IMR-90 (cell line): ENCODE results near the gene TIMM29. TPM values are rescaled to one million over a fixed set of nuclear protein-coding genes. Genes with fewer than 3 reads are reported as not detected.

Experiments
- ATAC-seq: fragments of 200-7000 bp; cut with Tn5 transposase; 2 replicates; pipeline ENCODE4 v1.9.1; 2020; ENCODE audit warnings: low read depth, mild to moderate bottlenecking, moderate library complexity
- BruUV-seq: library from RNA; stranded (reverse); fragments of 400-500 nt; replicated peaks from 2 replicates; lab custom pipeline; 2021; lab: Mats Ljungman, UMichigan
- CTCF ChIA-PET: fragments of 300-600 bp; formaldehyde crosslinking; extraction: SDS; loops from one replicate; lab custom pipeline; 2021; ENCODE audit warnings: antibody characterized with exemption; lab: Yijun Ruan, JAX
- POLR2A ChIA-PET: fragments of 300-600 bp; sonication (Branson Sonifier 250); formaldehyde crosslinking; loops from one replicate; lab custom pipeline; 2022; ENCODE audit warnings: antibody characterized with exemption; ENCODE audit not compliant: unreplicated experiment; lab: Charles Lee
- DNase-seq: peaks from one replicate; pipeline ENCODE4 v3.0.0; 2013
- H2AFZ ChIP-seq: replicated peaks from 2 replicates; pipeline ENCODE3; 2013; ENCODE audit warnings: low read length, mild to moderate bottlenecking; ENCODE audit not compliant: poor library complexity
- H2AK5ac ChIP-seq: 2 replicates; pipeline ENCODE4 v1.6.1; 2013; ENCODE audit warnings: low read depth, low read length, inconsistent platforms
- H2AK9ac ChIP-seq: replicated peaks from 2 replicates; pipeline ENCODE3; 2013; ENCODE audit warnings: mild to moderate bottlenecking, low read depth, low read length, moderate library complexity; ENCODE audit not compliant: poor library complexity
- H2BK120ac ChIP-seq: 2 replicates; pipeline ENCODE4 v1.6.1; 2013; ENCODE audit warnings: low read depth, low read length, inconsistent platforms
- H2BK15ac ChIP-seq: 3 replicates; pipeline ENCODE4 v1.6.1; 2013; ENCODE audit warnings: low read depth, low read length, inconsistent platforms
- H2BK20ac ChIP-seq: 2 replicates; pipeline ENCODE4 v1.6.1; 2013; ENCODE audit warnings: low read depth, mild to moderate bottlenecking, inconsistent platforms, low read length, moderate library complexity
- H2BK5ac ChIP-seq: 2 replicates; pipeline ENCODE4 v1.6.1; 2013; ENCODE audit warnings: mild to moderate bottlenecking, low read depth, low read length, inconsistent platforms; ENCODE audit not compliant: poor library complexity, severe bottlenecking
- H3K14ac ChIP-seq: replicated peaks from 2 replicates; pipeline ENCODE4 v1.6.1; 2013; ENCODE audit warnings: low read depth, low read length, inconsistent platforms
- H3K18ac ChIP-seq: 2 replicates; pipeline ENCODE4 v1.6.1; 2013; ENCODE audit warnings: low read depth, low read length, control low read depth
- H3K23ac ChIP-seq: 2 replicates; pipeline ENCODE4 v1.6.1; 2013; ENCODE audit warnings: low read depth, low read length, inconsistent platforms
- H3K27ac ChIP-seq: 2 replicates; pipeline ENCODE4 v1.5.1; 2013; ENCODE audit warnings: mild to moderate bottlenecking, control low read depth, low read length; ENCODE audit not compliant: insufficient read depth
- H3K27me3 ChIP-seq: 2 replicates; pipeline ENCODE4 v1.6.1; 2013; ENCODE audit warnings: low read length; ENCODE audit not compliant: control insufficient read depth, insufficient read depth
- H3K36me3 ChIP-seq: 2 replicates; pipeline ENCODE4 v1.6.1; 2013; ENCODE audit warnings: low read length, mixed read lengths; ENCODE audit not compliant: control insufficient read depth, insufficient read depth
- H3K4ac ChIP-seq: 2 replicates; pipeline ENCODE4 v1.6.1; 2013; ENCODE audit warnings: low read depth, low read length, inconsistent platforms
- H3K4me1 ChIP-seq: 2 replicates; pipeline ENCODE4 v1.6.1; 2013; ENCODE audit warnings: low read length, mixed read lengths; ENCODE audit not compliant: control insufficient read depth, insufficient read depth
- H3K4me2 ChIP-seq: 2 replicates; pipeline ENCODE4 v1.6.1; 2013; ENCODE audit warnings: low read depth, mild to moderate bottlenecking, control low read depth, low read length, moderate library complexity
- H3K4me3 ChIP-seq: 2 replicates; pipeline ENCODE4 v1.5.1; 2013; ENCODE audit warnings: low read depth, mild to moderate bottlenecking, control low read depth, low read length, moderate library complexity; ENCODE audit not compliant: insufficient read depth
- H3K56ac ChIP-seq: 2 replicates; pipeline ENCODE4 v1.6.1; 2013; ENCODE audit warnings: low read length, inconsistent platforms; ENCODE audit not compliant: insufficient read depth; ENCODE audit errors: extremely low read depth
- H3K79me1 ChIP-seq, 2 experiments: 2 replicates each; pipeline ENCODE4 v1.6.1; 2013; ENCODE audit warnings: low read length in 2 of 2, inconsistent platforms in 1 of 2, low read depth in 1 of 2
- H3K9ac ChIP-seq: 2 replicates; pipeline ENCODE4 v1.6.1; 2013; ENCODE audit warnings: low read depth, low read length, control low read depth
- H3K9me1 ChIP-seq: 2 replicates; pipeline ENCODE4 v1.6.1; 2013; ENCODE audit warnings: low read length, inconsistent platforms; ENCODE audit not compliant: insufficient read depth
- H3K9me3 ChIP-seq: 2 replicates; pipeline ENCODE4 v1.6.1; 2013; ENCODE audit warnings: low read length; ENCODE audit not compliant: control insufficient read depth, insufficient read depth
- H4K20me1 ChIP-seq: 2 replicates; pipeline ENCODE4 v1.6.1; 2013; ENCODE audit warnings: low read length, inconsistent platforms; ENCODE audit not compliant: insufficient read depth
- H4K5ac ChIP-seq: 2 replicates; pipeline ENCODE4 v1.6.1; 2013; ENCODE audit warnings: mild to moderate bottlenecking, low read depth, low read length, control low read depth
- H4K8ac ChIP-seq, 2 experiments: 2 replicates each; pipeline ENCODE4 v1.6.1; 2013; ENCODE audit warnings: low read depth in 2 of 2, low read length in 2 of 2, control low read depth in 1 of 2, inconsistent platforms in 1 of 2
- H4K91ac ChIP-seq: 2 replicates; pipeline ENCODE4 v1.6.1; 2013; ENCODE audit warnings: low read depth, low read length, inconsistent platforms; ENCODE audit not compliant: insufficient read depth
- CEBPB ChIP-seq: IDR thresholded peaks from 2 replicates; pipeline ENCODE4 v1.6.1; 2012; ENCODE audit warnings: low read depth, low read length, improper control_type of control experiment
- POLR2A ChIP-seq: IDR thresholded peaks from 2 replicates; pipeline ENCODE4 v1.6.1; 2012; ENCODE audit warnings: mild to moderate bottlenecking, low read depth, low read length
- RAD21 ChIP-seq: IDR thresholded peaks from 2 replicates; pipeline ENCODE4 v1.6.1; 2012; ENCODE audit warnings: low read length, improper control_type of control experiment
- WGBS, 2 experiments: methylation state at CpG; one replicate each; pipeline versions ENCODE4 v1.1.5 to v1.1.7; 2013; ENCODE audit warnings: missing lambda C conversion rate in 2 of 2; ENCODE audit not compliant: insufficient read length in 1 of 2; ENCODE audit errors: extremely low coverage in 2 of 2; 5-methylcytosine and 5-hydroxymethylcytosine counted together
- dilution Hi-C: fragments of 300-500 bp; cut with HindIII; formaldehyde crosslinking; loops from one replicate; pipeline ENCODE4 v1.14.3; 2018; ENCODE audit warnings: low sequenced_read_pairs; ENCODE audit not compliant: unreplicated experiment
- in situ Hi-C: fragments of 300-500 bp; cut with MboI; formaldehyde crosslinking; loops from 3 replicates; pipeline ENCODE4 v1.14.3; 2019; ENCODE audit warnings: low sequenced_read_pairs, inconsistent platforms, mixed read lengths
- intact Hi-C: fragments of 100-400 bp; cut with micrococcal nuclease; formaldehyde crosslinking; loops from 2 replicates; pipeline ENCODE4 v1.10.0; 2022
- polyA plus RNA-seq, 3 experiments: library from polyadenylated mRNA; depleted of rRNA; stranded (reverse); fragments of >200 nt; gene quantifications; 2 replicates each; pipeline ENCODE4 v1.2.3, GENCODE V29; 2012; ENCODE audit warnings: low replicate concordance in 1 of 3
- total RNA-seq: library from RNA; depleted of rRNA; stranded (reverse); fragments of >200 nt; gene quantifications from 2 replicates; pipeline ENCODE4 v1.2.3, GENCODE V29; 2012
- TF ChIP-seq, protein P1 (sequence below): conservative IDR thresholded peaks from 2 replicates; pipeline ENCODE4 v1.5.1; 2012; ENCODE audit warnings: mild to moderate bottlenecking, low read depth, low read length, improper control_type of control experiment

TIMM29 gene
- total and polyA plus RNA-seq, 2 of the 4 experiments (the other 2 are of a cell fraction), result 9.3 to 13.4 TPM

DNA sequence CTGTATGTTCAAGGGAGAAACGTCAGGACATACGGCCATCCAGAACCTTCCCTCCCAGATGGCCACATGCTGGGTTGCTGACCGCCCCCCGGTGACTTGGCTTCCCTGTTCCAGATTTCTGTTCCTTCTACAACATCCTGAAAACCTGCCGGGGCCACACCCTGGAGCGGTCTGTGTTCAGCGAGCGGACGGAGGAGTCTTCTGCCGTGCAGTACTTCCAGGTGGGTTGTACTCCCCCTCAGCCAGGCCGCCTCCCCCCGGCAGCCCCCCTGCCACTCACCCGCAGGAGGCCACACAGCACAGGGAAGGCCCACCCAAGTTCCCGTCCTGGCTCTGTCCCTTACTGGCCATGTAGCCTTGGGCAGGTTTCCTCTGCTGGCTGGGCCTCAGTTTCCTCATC is 20.7 kb upstream of the TIMM29 start:
- H2BK15ac ChIP-seq, result no peak overlapping the region
- H3K14ac ChIP-seq, result no peak overlapping the region
- H2BK20ac ChIP-seq, result no peak overlapping the region
- no peak overlapping the region for H2AFZ ChIP-seq
- H2AK9ac ChIP-seq, result no peak overlapping the region
- no peak overlapping the region for H3K18ac ChIP-seq
- no peak overlapping the region for H3K4me3 ChIP-seq
- H3K79me1 ChIP-seq, result peaks cover 21 to 48% of the 10 kb centered on the region in 2 experiments
- no peak overlapping the region for H4K91ac ChIP-seq
- no peak overlapping the region for H2BK5ac ChIP-seq
- no peak for DNase-seq
- TF ChIP-seq, protein P1, sequence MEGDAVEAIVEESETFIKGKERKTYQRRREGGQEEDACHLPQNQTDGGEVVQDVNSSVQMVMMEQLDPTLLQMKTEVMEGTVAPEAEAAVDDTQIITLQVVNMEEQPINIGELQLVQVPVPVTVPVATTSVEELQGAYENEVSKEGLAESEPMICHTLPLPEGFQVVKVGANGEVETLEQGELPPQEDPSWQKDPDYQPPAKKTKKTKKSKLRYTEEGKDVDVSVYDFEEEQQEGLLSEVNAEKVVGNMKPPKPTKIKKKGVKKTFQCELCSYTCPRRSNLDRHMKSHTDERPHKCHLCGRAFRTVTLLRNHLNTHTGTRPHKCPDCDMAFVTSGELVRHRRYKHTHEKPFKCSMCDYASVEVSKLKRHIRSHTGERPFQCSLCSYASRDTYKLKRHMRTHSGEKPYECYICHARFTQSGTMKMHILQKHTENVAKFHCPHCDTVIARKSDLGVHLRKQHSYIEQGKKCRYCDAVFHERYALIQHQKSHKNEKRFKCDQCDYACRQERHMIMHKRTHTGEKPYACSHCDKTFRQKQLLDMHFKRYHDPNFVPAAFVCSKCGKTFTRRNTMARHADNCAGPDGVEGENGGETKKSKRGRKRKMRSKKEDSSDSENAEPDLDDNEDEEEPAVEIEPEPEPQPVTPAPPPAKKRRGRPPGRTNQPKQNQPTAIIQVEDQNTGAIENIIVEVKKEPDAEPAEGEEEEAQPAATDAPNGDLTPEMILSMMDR, result no peak
- TF ChIP-seq CEBPB, result no peak
- TF ChIP-seq POLR2A, result no peak
- no peak for TF ChIP-seq RAD21
- peaks cover 23% of the 10 kb centered on the region for H4K20me1 ChIP-seq
- CTCF ChIA-PET, result no interaction called here
- H3K9ac ChIP-seq, result no peak overlapping the region
- no peaks in the 10 kb centered on the region for H3K4me1 ChIP-seq
- no peak overlapping the region for H3K56ac ChIP-seq
- H3K9me1 ChIP-seq, result peaks cover 4% of the 10 kb centered on the region; the same call in 1 of the 2 replicates
- H3K27ac ChIP-seq, result no peak overlapping the region
- no peak overlapping the region for H4K8ac ChIP-seq
- dilution Hi-C loops (no loop called here), in situ Hi-C loops (no loop called here), intact Hi-C loops (no loop called here)
- no TSS peak for BruUV-seq
- no peak overlapping the region for H2AK5ac ChIP-seq
- no peak for ATAC-seq
- WGBS, 2 experiments, result 98% methylated on average over 10 of the region's 14 CpGs; no CpG with 5 or more reads in 1 of the 2 experiments
- H3K23ac ChIP-seq, result no peak overlapping the region
- no peak overlapping the region for H3K4ac ChIP-seq
- no peak overlapping the region for H3K4me2 ChIP-seq
- POLR2A ChIA-PET, result no interaction called here
- no peaks in the 10 kb centered on the region for H3K9me3 ChIP-seq
- H2BK120ac ChIP-seq, result no peak overlapping the region
- no peaks in the 10 kb centered on the region for H3K27me3 ChIP-seq
- peaks cover 41% of the 10 kb centered on the region for H3K36me3 ChIP-seq
- H4K5ac ChIP-seq, result no peak overlapping the region
